ENCODE results near the gene PPP1R12B. TPM values are rescaled to one million over a fixed set of nuclear protein-coding genes. Genes with fewer than 3 reads are reported as not detected.

The PPP1R12B gene
- 1.6 to 2.4 TPM (median 2.2 TPM) in 5 replicates for total RNA-seq (2022; extraction: Qiagen RNA extraction)

DNA sequence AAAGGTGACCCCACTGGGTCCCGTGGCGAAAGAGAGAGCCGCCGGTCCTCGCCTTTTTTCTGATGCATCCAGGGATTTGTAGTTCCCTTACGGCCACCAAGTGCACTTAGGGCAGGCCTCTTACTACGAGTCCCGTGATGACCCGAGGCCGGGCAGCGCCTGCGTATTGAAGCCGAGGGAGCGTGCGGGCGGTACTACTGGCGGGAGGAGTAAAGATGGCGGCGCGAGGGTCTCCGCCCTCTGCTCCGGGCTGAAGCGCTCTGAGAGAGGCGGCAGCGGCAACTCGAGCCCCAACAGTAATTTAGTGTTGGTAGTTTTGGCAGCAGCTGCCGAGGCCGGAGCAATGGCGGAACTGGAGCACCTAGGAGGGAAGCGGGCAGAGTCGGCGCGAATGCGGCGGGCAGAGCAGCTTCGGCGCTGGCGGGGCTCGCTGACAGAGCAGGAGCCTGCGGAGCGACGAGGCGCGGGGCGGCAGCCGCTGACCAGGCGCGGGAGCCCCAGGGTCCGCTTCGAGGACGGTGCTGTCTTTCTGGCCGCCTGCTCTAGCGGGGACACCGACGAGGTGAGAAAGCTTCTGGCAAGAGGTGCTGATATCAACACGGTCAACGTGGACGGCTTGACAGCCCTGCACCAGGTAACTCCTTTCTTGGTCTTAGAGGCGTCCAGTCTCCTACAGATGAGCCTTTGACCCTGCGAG lies at the start of gene PPP1R12B:
Gene PPP1R12B (plus strand): TSS at position 191 of the 697 bp plus-strand sequence. CDS start 153 bp downstream, at position 344.

Other genes with a start within 250 kb of the PPP1R12B start
- gene GPR37L1, start 225.8 kb upstream of the PPP1R12B start, total RNA-seq (2022; extraction: Qiagen RNA extraction), result 0.10 to 0.16 TPM (median 0.15 TPM) in 5 replicates
- 44.7 to 57.5 TPM (median 49.9 TPM) in 5 replicates for gene ARL8A, start 204.0 kb upstream of the PPP1R12B start, total RNA-seq (2022; extraction: Qiagen RNA extraction)
- not detected in 5 replicates for gene PTPN7, start 188.1 kb upstream of the PPP1R12B start, total RNA-seq (2022; extraction: Qiagen RNA extraction)
- 0.43 to 0.93 TPM (median 0.71 TPM) in 5 replicates for gene LGR6, start 154.9 kb upstream of the PPP1R12B start, total RNA-seq (2022; extraction: Qiagen RNA extraction)
- 69.4 to 77.1 TPM (median 73.0 TPM) in 5 replicates for gene UBE2T, start 6.8 kb upstream of the PPP1R12B start, total RNA-seq (2022; extraction: Qiagen RNA extraction)

Measured in A549 treated with Mapracorat at 1 μM for 4 hours (cell line).